Activated naive CD8-positive, alpha-beta T cell treated with anti-CD3 and anti-CD28 coated beads, Interleukin-2, amount 50 U/mL, for 16 hours (primary cell): Measurements from ENCODE around the gene ALG14.
"Not testable (repeated sequence)": the region's sequence is repeated elsewhere in the genome, so short reads cannot be mapped to it uniquely, and the experiment has no call there.

ENCODE experiments used
- DNase-seq: peaks from one replicate; pipeline ENCODE4 v3.0.0-alpha.2; 2020; ENCODE audit warnings: low read depth, low spot score

The ALG14 gene

GRCh38 chr1:95012389-95012788 is 60.4 kb downstream of the ALG14 start:
- no peak for DNase-seq

DNA sequence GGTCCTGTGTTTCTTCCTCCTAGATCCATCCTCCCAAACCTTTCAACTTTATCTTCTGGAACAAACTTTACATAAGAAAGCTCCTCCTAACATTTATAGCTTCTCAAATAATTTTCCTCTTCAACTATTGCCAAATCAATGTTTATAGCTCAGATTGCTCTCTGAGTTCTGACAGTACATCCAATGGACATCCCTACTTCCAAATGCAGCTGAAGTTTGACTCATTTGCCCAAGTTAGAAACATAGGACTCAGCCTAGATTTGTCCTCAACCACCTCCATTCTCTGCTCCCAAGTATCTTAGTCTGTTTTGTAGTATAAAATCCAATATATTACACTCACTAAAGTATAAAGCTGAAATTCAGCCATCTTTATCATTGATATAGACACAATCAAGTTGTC is 62.6 kb downstream of the ALG14 start:
- DNase-seq, result no peak

GRCh38 chr1:95007687-95008086 is 65.1 kb downstream of the ALG14 start:
- DNase-seq, result no peak

DNA sequence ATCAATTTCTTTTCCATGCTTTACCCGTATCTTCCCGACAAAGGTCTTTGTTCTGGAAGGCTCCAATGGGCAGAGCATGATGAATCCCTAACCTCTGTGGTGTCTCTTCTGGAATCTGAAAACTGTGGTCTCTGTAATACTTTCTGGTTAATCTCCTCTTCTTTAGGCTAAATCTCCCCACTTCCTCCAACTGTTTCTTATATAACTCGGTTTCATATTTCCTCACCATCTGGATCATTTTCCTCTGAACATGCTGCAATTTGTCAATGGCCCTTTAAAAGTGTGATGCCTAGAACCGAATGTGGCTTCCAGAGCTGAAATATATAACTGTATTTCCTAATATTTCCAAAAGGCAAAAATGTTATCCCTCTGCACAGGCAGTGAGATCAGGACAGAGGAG is 66.1 kb downstream of the ALG14 start:
- no peak for DNase-seq

GRCh38 chr1:95005584-95005983 is 67.2 kb downstream of the ALG14 start:
- DNase-seq, result no peak

GRCh38 chr1:95004013-95004412 is 68.7 kb downstream of the ALG14 start:
- DNase-seq, result no peak

- DNase-seq, result no peak
These were observed 69.4 kb downstream of the ALG14 start for GRCh38 chr1:95003433-95003738.

DNA sequence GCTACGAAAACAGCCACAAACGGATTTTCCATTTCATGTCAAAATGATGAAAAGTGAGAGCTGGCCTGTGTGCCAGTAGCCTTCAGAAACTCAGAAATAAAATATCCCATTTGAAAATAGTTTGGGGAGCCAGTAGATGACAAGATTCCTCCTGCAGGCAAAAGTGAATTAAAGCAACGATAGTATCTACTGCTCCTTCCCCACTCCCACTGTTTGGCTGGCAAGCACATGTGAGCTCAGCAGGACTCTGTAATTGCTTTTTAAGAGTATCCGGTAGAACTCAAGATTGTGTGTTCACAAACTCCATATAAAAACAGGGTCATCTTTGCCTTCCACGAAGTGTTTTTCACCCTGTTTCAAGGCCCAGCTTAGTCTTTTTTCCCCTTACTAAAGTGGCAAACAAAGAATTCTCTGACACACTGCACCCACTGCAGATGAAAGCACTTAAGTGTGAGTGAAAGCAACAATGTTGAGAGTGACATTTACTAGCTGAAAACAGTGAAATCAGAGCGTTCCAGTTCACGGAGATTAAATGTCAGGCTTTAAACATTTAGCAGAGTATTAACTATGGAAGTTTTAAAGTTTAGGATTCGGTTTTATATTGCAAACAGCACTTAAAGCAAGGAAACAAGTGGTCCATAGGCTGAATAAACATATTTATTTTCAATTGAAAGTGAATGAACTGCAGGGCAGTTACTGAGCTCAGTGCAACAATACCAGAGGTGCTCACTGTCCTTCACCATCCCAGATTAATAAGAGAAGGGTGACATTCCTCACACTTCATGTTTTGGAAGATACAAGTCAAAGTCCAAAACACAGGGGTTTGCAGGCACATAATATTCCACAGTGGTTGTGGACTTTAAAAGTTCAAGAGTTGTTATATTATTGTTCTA is 70.0 kb downstream of the ALG14 start:
- no peak for DNase-seq

DNA sequence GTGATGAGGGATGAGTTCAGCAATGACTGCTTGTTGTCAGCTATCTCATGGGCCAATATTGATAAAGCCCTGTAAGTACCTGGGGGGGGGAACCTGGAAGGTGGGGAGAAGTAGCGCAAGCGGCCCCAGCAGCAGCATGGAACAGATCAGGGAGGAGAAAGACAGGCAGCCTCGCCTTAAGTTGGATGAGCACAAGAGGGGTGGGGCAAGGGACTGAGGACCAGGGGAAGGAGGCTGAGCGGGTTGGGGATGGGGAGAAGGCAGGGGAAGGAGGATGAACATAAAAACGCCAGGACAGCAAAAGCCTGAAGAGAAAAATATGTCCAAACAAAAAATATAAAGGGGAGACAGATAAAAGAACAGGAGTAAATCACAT is 70.6 kb downstream of the ALG14 start:
- DNase-seq, result no peak

DNA sequence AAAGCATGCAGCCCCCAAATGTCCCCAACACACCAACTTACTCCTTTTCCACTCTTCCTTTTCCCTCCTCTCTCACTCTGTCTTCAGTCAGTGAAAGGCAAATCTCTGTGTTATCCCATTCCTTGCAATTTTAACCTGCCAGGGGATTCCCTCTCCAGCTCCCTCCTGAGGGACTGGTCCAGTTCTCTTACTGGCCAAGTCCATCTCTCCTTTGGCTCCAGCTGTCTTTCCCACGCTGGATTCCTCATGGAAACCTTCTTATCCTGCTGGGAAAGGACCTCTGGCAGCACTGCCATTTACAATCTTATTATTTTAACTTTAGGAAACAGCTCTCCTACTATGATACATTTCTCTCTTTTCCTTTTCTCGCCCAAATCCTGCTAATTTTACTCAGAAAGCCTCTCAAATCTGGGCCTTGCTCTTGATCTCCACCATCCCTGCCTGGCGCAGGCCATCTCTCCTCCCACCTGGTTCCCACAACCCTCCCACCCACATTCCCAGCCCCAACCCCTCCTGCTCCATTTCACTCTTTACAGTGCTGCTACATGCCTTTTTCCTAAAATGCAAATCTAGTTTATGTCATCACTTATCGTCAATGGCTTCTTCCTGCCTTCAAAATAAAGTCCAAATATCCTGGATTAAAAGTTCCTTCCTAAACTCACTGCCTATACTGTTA is 73.2 kb downstream of the ALG14 start:
- DNase-seq, result no peak

DNA sequence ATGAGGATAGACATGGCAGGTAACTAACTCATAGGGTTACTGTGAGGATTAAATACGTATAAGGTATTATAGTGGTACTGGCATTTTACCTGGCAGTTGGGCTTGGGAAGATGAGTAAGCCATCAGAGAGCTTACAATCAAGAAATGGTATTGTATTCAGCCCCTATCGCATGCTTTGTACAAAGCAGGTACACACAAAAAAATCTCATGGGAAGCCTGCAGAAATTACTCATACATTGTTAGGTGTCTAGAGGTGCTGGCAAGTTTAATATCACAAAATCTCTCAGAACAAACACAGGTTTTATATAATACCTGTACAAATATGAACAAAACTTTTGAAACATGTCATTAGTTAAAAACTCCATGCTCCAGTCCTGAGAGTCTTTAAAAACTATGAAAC is 74.0 kb downstream of the ALG14 start:
- DNase-seq, result no peak

DNA sequence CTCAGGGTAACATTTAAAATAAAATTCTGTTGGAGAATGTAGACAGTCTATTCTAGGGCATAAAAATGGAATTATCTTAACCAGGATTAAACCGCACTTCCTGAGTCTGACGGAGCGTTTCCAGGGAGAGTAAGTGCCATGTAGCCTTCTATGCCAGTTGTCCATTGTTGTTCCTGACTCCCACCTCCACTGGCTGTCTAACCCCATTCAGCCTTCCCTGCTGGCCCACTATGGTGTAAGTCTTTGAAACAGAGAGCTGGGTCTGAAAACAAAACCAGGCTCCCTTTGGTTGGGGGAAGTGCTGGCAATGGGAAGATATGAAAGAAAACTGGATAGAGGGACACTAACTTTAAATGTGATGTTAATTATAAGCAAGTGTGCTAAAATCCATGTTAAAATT is 74.6 kb downstream of the ALG14 start:
- no peak for DNase-seq

DNA sequence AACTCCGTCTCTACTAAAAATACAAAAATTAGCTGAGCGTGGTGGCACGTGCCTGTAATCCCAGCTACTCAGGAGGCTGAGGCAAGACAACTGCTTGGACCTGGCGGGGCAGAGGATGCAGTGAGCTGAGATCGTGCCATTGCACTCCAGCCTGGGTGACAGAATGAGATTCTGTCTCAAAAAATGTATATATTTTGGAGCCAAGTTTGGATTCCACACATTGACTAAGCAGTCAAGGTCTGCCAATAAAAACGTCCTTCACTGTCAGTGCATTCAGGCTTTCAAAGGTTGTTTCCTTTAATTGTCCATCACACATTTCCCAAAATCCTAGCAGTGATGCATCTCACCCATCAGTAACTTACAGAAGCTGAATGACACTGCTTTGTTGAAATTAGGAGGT is 77.2 kb downstream of the ALG14 start:
- not testable (repeated sequence) for DNase-seq

DNA sequence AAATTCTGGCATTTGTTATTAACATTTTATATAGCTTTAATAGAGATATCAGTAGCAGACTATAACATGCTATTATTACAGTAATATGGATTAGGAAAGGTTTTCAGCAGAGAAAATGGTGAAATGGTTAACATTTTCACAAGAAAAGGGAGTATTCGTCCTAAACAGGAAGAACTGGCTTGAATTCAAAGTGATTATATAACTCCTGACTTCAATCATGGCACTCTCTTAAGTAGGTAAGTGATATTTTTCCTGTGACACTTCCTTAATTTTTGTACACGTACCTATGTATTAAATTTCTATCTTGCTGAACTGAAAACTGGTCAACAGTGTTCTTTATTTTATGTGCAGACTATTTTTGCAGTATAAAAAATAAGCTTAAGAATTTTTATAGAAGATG is 77.9 kb downstream of the ALG14 start:
- no peak for DNase-seq

DNA sequence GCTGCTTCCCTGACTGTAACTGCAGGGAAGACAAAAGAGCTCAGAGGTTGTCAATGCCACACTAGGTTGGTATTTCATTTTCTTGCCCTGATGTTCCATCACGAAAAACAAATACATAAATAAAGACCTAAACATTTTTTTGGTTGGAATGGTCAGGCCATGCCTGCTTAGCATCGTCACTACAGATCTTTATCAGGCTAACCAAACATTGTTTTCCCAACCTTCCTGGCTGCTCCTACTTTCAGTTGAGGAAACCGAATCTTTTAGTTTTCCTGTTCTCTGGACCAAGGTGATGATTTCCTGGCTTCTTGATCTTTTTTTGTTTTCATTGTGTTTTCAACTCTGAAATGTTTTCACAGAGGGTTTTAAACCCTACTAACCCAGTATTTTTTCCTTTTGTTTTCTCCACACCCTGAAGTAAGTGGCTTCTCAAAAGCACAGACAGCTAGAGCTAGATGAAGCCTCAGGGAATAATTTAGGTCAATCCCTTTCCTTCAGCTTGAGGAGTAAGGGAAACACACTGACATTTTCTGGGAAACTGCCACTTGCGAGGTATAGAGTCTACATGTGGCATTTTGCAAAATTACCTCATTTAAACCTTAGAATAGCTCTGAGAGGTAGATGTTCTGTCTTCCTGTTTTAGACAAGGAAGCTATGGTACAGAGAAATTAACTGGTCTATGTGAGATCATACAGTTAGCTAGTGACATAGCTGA is 78.7 kb downstream of the ALG14 start:
- DNase-seq, result no peak

DNA sequence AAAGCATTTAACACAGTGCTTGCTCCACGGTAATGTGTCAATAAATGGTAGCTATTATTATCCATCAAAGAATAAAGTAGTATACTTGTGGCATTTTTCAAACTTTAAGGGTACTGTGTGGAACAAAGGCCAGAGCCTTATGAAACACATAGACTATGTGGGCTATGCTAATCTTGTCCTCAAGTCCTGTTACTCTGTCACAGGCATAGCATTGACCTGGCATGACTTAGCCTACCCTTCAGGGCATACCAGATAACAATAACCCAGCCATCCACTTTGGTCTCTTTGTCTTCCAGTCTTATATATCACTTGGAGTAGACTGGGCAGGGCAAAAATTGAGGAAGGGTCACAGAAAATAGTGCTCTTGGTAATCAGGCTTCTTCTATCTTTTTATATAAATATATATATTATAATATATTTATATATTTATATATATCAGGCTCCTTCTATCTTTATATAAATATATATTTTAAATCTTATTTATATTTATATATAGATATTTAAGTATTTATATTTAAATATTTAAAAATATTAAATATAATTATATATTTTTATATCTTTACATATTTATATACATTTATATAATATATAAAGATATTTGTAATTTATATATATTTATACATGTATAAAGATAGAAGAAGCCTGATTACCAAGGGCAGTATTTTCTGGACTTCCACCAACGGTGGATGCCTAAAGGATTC is 79.7 kb downstream of the ALG14 start:
- no peak for DNase-seq

GRCh38 chr1:94992161-94992560 is 80.6 kb downstream of the ALG14 start:
- DNase-seq, result no peak

DNA sequence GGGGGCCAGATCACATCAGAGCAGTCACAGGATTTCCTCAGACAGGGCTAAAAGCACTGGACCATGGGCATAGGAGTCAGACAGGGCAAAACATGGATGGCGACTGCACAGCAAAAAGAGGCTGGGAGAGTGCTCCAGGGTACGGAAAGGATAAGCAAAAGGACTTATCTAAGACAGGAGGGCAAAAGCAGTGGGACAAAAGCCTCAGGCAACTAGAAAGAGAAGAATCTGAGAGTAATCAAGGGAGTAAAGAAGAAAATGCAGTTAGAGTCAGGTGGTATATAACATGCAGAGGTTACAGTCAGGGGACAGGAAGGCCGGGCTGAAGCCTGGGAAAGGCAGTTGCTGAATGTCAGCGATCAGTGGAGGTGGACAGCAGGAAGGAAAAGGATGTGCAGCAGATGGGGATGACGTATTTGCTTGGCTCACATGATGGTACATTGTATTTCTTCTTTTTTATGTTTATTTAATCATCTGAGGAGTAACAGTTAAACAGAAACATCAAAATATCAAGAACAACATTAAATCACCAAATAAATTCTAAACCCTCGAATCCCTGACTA is 82.8 kb downstream of the ALG14 start:
- DNase-seq, result no peak

- no peak for DNase-seq
These were observed 83.4 kb downstream of the ALG14 start for GRCh38 chr1:94989398-94989797.

GRCh38 chr1:94988356-94988755 is 84.4 kb downstream of the ALG14 start:
- no peak for DNase-seq

DNA sequence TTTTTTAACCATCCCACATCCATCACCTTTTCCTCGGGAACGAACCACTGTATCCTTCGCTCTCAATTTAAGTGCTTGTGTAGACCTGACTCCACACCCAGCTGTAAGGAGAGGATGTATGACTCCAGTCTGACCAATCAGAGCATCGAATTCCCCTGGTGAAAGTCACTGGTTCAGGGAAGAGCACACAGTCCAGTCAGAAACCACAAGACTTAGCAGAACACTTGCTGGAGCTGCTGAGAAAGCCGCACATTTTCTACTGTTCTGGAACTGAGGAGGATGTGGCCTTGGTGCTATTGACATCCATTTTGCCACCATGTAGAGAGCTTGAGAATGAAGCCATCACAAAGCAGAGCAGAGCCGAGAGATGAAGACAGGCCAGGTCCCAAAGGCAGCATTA is 86.0 kb downstream of the ALG14 start:
- no peak for DNase-seq
